IMR-90 (cell line): ENCODE data around the gene SHISA8. TPM values are rescaled to one million over a fixed set of nuclear protein-coding genes. Genes with fewer than 3 reads are reported as not detected.

Source experiments
- polyA plus RNA-seq, 3 experiments: library from polyadenylated mRNA; depleted of rRNA; stranded (reverse); fragments of >200 nt; gene quantifications; 2 replicates each; pipeline ENCODE4 v1.2.3, GENCODE V29; 2012; ENCODE audit warnings: low replicate concordance in 1 of 3
- total RNA-seq: library from RNA; depleted of rRNA; stranded (reverse); fragments of >200 nt; gene quantifications from 2 replicates; pipeline ENCODE4 v1.2.3, GENCODE V29; 2012
- TF ChIP-seq, protein P1 (sequence below): fragments of 150-350 bp; IDR thresholded peaks from 2 replicates; pipeline ENCODE4 v1.6.1; 2017; ENCODE audit warnings: mild to moderate bottlenecking, antibody characterized with exemption, low read length, low read depth
- TF ChIP-seq, protein P2 (sequence below): fragments of 150-350 bp; IDR thresholded peaks from 2 replicates; pipeline ENCODE4 v1.6.1; 2016; ENCODE audit warnings: low read depth, mild to moderate bottlenecking, low read length, moderate library complexity, borderline replicate concordance

SHISA8 gene
- total and polyA plus RNA-seq, 2 of the 4 experiments (the other 2 are of a cell fraction), result not detected

DNA sequence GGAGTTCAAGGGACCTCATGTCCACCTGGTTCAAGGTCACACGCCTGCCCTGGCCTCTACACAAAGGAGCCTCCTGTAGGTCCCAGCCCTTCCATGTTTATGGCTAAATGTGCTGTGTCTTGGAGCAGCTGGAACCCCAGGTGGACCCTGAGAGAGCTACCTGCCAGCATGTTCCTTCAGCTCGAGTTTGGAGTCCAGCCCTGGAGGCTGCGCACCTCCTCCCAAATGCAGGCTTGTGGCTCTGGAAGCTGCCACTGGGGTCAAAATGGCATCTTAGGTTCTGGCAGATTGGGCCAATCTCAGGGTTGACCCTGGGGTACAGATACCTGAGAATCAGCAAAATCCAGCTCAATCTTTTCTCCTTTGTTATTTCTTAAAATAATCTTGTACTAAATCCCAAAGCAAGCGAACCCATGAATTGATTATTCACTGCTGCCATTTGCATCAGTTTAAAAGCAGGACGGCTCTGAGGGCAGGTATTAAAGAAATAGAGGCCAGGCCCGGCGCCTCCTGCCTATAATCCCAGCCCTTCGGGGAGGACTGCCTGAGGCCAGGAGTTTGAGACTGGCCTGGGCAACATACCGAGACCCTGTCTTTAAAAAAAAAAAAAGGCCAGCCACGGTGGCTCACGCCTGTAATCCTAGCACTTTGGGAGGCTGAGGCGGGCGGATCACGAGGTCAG, 8.9 kb upstream of the SHISA8 start (continued):
- TF ChIP-seq, protein P1, sequence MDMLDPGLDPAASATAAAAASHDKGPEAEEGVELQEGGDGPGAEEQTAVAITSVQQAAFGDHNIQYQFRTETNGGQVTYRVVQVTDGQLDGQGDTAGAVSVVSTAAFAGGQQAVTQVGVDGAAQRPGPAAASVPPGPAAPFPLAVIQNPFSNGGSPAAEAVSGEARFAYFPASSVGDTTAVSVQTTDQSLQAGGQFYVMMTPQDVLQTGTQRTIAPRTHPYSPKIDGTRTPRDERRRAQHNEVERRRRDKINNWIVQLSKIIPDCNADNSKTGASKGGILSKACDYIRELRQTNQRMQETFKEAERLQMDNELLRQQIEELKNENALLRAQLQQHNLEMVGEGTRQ, result no peak
- TF ChIP-seq, protein P2, sequence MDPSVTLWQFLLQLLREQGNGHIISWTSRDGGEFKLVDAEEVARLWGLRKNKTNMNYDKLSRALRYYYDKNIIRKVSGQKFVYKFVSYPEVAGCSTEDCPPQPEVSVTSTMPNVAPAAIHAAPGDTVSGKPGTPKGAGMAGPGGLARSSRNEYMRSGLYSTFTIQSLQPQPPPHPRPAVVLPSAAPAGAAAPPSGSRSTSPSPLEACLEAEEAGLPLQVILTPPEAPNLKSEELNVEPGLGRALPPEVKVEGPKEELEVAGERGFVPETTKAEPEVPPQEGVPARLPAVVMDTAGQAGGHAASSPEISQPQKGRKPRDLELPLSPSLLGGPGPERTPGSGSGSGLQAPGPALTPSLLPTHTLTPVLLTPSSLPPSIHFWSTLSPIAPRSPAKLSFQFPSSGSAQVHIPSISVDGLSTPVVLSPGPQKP, result no peak
